Upper lobe of right lung (tissue), 1 donor: ENCODE results near the gene PAMR1. TPM values are rescaled to one million over a fixed set of nuclear protein-coding genes. Genes with fewer than 3 reads are reported as not detected.

Experiments used
- ATAC-seq: fragments of 200-7000 bp; cut with Tn5 transposase; one replicate; pipeline ENCODE4 v1.9.1; 2020; ENCODE audit warnings: mild to moderate bottlenecking, moderate library complexity
- DNase-seq: peaks from one replicate; pipeline ENCODE4 v3.0.0-alpha.2; 2020
- H3K27ac ChIP-seq: fragments of 200-600 bp; one replicate; pipeline ENCODE4 v1.8.0; 2022
- H3K27me3 ChIP-seq: fragments of 200-600 bp; one replicate; pipeline ENCODE4 v1.8.0; 2022; ENCODE audit warnings: mild to moderate bottlenecking
- H3K36me3 ChIP-seq: fragments of 200-600 bp; one replicate; pipeline ENCODE4 v1.8.0; 2022
- H3K4me1 ChIP-seq: fragments of 200-600 bp; one replicate; pipeline ENCODE4 v1.8.0; 2022
- H3K4me3 ChIP-seq: fragments of 200-600 bp; one replicate; pipeline ENCODE4 v1.8.0; 2022; ENCODE audit warnings: mild to moderate bottlenecking
- H3K9me3 ChIP-seq: fragments of 200-600 bp; one replicate; pipeline ENCODE4 v1.8.0; 2022
- CTCF ChIP-seq: fragments of 200-600 bp; IDR thresholded peaks from one replicate; pipeline ENCODE4 v1.8.0; 2022; ENCODE audit warnings: antibody characterized with exemption
- intact Hi-C: fragments of 100-400 bp; cut with DNase I; formaldehyde crosslinking; loops from one replicate; pipeline ENCODE4 v1.11.0; 2022
- total RNA-seq: library from RNA; stranded (reverse); fragmentation: NEBNext Ultra II Directional; extraction: Animal tissue kit (Norgen Biotek cat#: 25700); gene quantifications from one replicate; pipeline ENCODE4 v1.2.1, GENCODE V29; 2021
- donor health status: DM: no; HTN: yes; CAD: no; lungs with severe emphysema.

PAMR1 gene
- total RNA-seq, 1 donor from 2014 or later, result 12.4 TPM

- Histone ChIP-seq H3K9me3 (no peaks in the 10 kb centered on the region), H3K27me3 (no peaks in the 10 kb centered on the region), H3K36me3 (no peaks in the 10 kb centered on the region), H3K27ac (no peak overlapping the region), H3K4me3 (no peak overlapping the region), H3K4me1 (no peaks in the 10 kb centered on the region)
- ATAC-seq (no peak), DNase-seq (no peak)
- intact Hi-C loops, result no loop called here
- TF ChIP-seq CTCF, result no peak
These were observed 71.1 kb downstream of the PAMR1 start for GRCh38 chr11:35454362-35454761.

- no peak for TF ChIP-seq CTCF
- DNase-seq, result no peak
- H3K27me3 ChIP-seq, result no peaks in the 10 kb centered on the region
- no peak for ATAC-seq
- H3K9me3 ChIP-seq, result no peaks in the 10 kb centered on the region
- no peak overlapping the region for H3K27ac ChIP-seq
- H3K4me1 ChIP-seq, result no peaks in the 10 kb centered on the region
- no peaks in the 10 kb centered on the region for H3K36me3 ChIP-seq
- H3K4me3 ChIP-seq, result no peak overlapping the region
- intact Hi-C loops, result no loop called here
These were observed 88.7 kb downstream of the PAMR1 start for GRCh38 chr11:35436581-35437250.

- no peak for DNase-seq
- no peak for TF ChIP-seq CTCF
- Histone ChIP-seq H3K4me1 (no peaks in the 10 kb centered on the region), H3K27me3 (peaks cover 4% of the 10 kb centered on the region), H3K36me3 (no peaks in the 10 kb centered on the region), H3K27ac (no peak overlapping the region), H3K9me3 (no peaks in the 10 kb centered on the region), H3K4me3 (no peak overlapping the region)
- intact Hi-C loops, result no loop called here
- ATAC-seq, result no peak
These were observed 91.8 kb downstream of the PAMR1 start for GRCh38 chr11:35433588-35433987.

GRCh38 chr11:35432464-35432863 is 93.0 kb downstream of the PAMR1 start:
- Histone ChIP-seq H3K4me1 (peaks cover 2% of the 10 kb centered on the region), H3K4me3 (no peak overlapping the region), H3K36me3 (no peaks in the 10 kb centered on the region), H3K27ac (no peak overlapping the region), H3K9me3 (no peaks in the 10 kb centered on the region), H3K27me3 (peaks cover 4% of the 10 kb centered on the region)
- no peak for ATAC-seq
- intact Hi-C loops, result no loop called here
- TF ChIP-seq CTCF, result no peak
- DNase-seq, result no peak

- DNase-seq (no peak), ATAC-seq (peak; percentile 53)
- Histone ChIP-seq H3K9me3 (no peaks in the 10 kb centered on the region), H3K27me3 (peaks cover 11% of the 10 kb centered on the region), H3K4me3 (no peak overlapping the region), H3K4me1 (peaks cover 14% of the 10 kb centered on the region), H3K27ac (no peak overlapping the region), H3K36me3 (no peaks in the 10 kb centered on the region)
- TF ChIP-seq CTCF, result no peak
- intact Hi-C loops, result no loop called here
These were observed 98.3 kb downstream of the PAMR1 start for GRCh38 chr11:35427071-35427470.

GRCh38 chr11:35426351-35426750 is 99.1 kb downstream of the PAMR1 start:
- no peaks in the 10 kb centered on the region for H3K36me3 ChIP-seq
- TF ChIP-seq CTCF, result no peak
- peaks cover 18% of the 10 kb centered on the region for H3K27me3 ChIP-seq
- DNase-seq, result no peak
- ATAC-seq, result no peak
- H3K27ac ChIP-seq, result no peak overlapping the region
- H3K4me3 ChIP-seq, result no peak overlapping the region
- peaks cover 14% of the 10 kb centered on the region for H3K4me1 ChIP-seq
- no peaks in the 10 kb centered on the region for H3K9me3 ChIP-seq
- intact Hi-C loops, result no loop called here
